Measurements from ENCODE around the gene SPTLC3.

SPTLC3 gene

GRCh38 chr20:13101706-13102105, 92.9 kb downstream of the SPTLC3 start:
- DNase-seq: no peak

- DNase-seq: no peak
Observed at GRCh38 chr20:13102237-13102636, 93.5 kb downstream of the SPTLC3 start.

GRCh38 chr20:13102694-13103093, 93.9 kb downstream of the SPTLC3 start:
- no peak for DNase-seq

GRCh38 chr20:13105039-13105438, 96.3 kb downstream of the SPTLC3 start:
- DNase-seq: peak; percentile 29

GRCh38 chr20:13105864-13106457, 97.2 kb downstream of the SPTLC3 start:
- no peak for DNase-seq

GRCh38 chr20:13109658-13110057, 100.9 kb downstream of the SPTLC3 start:
- DNase-seq: no peak

GRCh38 chr20:13110796-13111195, 102.0 kb downstream of the SPTLC3 start:
- DNase-seq: no peak

- DNase-seq: no peak
Observed at GRCh38 chr20:13111249-13111911, 102.6 kb downstream of the SPTLC3 start.

GRCh38 chr20:13113731-13114130, 105.0 kb downstream of the SPTLC3 start:
- DNase-seq: no peak

- DNase-seq: no peak
Observed at GRCh38 chr20:13117200-13117599, 108.4 kb downstream of the SPTLC3 start.

- no peak for DNase-seq
Observed at GRCh38 chr20:13118676-13119075, 109.9 kb downstream of the SPTLC3 start.

- DNase-seq: peak; percentile 63
Observed at GRCh38 chr20:13119583-13119982, 110.8 kb downstream of the SPTLC3 start.

GRCh38 chr20:13120471-13120870, 111.7 kb downstream of the SPTLC3 start:
- no peak for DNase-seq

- DNase-seq: no peak
Observed at GRCh38 chr20:13121840-13122515, 113.2 kb downstream of the SPTLC3 start.

GRCh38 chr20:13125486-13125885, 116.7 kb downstream of the SPTLC3 start:
- no peak for DNase-seq

GRCh38 chr20:13128173-13128572, 119.4 kb downstream of the SPTLC3 start:
- DNase-seq: no peak

GRCh38 chr20:13130061-13130706, 121.4 kb downstream of the SPTLC3 start:
- DNase-seq: no peak

GRCh38 chr20:13130707-13131103, 121.9 kb downstream of the SPTLC3 start:
- DNase-seq: no peak

GRCh38 chr20:13131688-13132087, 122.9 kb downstream of the SPTLC3 start:
- DNase-seq: no peak

- no peak for DNase-seq
Observed at GRCh38 chr20:13139459-13140150, 130.8 kb downstream of the SPTLC3 start.

GRCh38 chr20:13140201-13140600, 131.4 kb downstream of the SPTLC3 start:
- DNase-seq: no peak

GRCh38 chr20:13140775-13141174, 132.0 kb downstream of the SPTLC3 start:
- DNase-seq: no peak

GRCh38 chr20:13141546-13141945, 132.8 kb downstream of the SPTLC3 start:
- DNase-seq: no peak

Data from femur (tissue), 1 donor.